Measurements from ENCODE around the gene ATP10A. TPM values are rescaled to one million over a fixed set of nuclear protein-coding genes. Genes with fewer than 3 reads are reported as not detected.
"Not testable (repeated sequence)": the region's sequence is repeated elsewhere in the genome, so short reads cannot be mapped to it uniquely, and the experiment has no call there.

Gene ATP10A
- total RNA-seq, 2 donors from 2014 or later = 5.6 to 14.3 TPM

GRCh38 chr15:25641762-25642161 is 221.4 kb downstream of the ATP10A start:
- H3K4me1 ChIP-seq (replicated peaks) = no peaks in the 10 kb centered on the region
- TF ChIP-seq, protein P1, sequence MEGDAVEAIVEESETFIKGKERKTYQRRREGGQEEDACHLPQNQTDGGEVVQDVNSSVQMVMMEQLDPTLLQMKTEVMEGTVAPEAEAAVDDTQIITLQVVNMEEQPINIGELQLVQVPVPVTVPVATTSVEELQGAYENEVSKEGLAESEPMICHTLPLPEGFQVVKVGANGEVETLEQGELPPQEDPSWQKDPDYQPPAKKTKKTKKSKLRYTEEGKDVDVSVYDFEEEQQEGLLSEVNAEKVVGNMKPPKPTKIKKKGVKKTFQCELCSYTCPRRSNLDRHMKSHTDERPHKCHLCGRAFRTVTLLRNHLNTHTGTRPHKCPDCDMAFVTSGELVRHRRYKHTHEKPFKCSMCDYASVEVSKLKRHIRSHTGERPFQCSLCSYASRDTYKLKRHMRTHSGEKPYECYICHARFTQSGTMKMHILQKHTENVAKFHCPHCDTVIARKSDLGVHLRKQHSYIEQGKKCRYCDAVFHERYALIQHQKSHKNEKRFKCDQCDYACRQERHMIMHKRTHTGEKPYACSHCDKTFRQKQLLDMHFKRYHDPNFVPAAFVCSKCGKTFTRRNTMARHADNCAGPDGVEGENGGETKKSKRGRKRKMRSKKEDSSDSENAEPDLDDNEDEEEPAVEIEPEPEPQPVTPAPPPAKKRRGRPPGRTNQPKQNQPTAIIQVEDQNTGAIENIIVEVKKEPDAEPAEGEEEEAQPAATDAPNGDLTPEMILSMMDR (IDR thresholded peaks at IDR 0.05) = no peak
- TF ChIP-seq POLR2A (IDR thresholded peaks at IDR 0.05) (no peak), POLR2AphosphoS5 (IDR thresholded peaks at IDR 0.05) (no peak)
- H3K36me3 ChIP-seq = no peaks in the 10 kb centered on the region
- no peaks in the 10 kb centered on the region for H3K9me3 ChIP-seq
- H3K4me3 ChIP-seq = no peak overlapping the region
- WGBS = 49% methylated on average over 6 of the region's 6 CpGs
- intact Hi-C loops (cut with DNase I) = no loop called here
- H3K27ac ChIP-seq = no peak overlapping the region
- no peak for DNase-seq (ENCODE audit: low spot score)
- H3K27me3 ChIP-seq (replicated peaks; ENCODE audit: insufficient read depth) = no peaks in the 10 kb centered on the region

DNA sequence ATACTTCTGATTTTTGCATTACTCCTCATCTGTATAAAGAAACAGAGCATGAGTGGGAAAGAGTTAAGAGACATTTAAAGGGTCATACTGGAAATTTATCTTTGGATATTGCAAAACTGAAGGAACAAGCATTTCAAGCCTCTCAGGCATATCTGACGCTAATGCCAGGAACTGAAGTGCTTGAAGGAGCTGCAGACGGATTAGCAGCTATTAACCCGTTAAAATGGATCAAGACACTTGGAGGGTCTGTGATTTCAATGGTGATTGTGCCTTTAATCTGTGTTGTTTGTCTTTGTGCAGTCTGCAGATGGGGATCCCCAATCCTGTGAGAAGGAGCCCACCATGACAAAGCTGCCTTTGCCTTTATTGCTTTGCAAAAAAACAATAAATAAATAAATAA is 221.8 kb downstream of the ATP10A start:
- Histone ChIP-seq H3K27me3 (replicated peaks; ENCODE audit: insufficient read depth) (no peaks in the 10 kb centered on the region), H3K9me3 (no peaks in the 10 kb centered on the region), H3K4me3 (no peak overlapping the region), H3K36me3 (no peaks in the 10 kb centered on the region), H3K4me1 (replicated peaks) (no peaks in the 10 kb centered on the region), H3K27ac (no peak overlapping the region)
- intact Hi-C loops (cut with DNase I) = no loop called here
- no peak for DNase-seq (ENCODE audit: low spot score)
- TF ChIP-seq POLR2AphosphoS5 (IDR thresholded peaks at IDR 0.05) = no peak
- TF ChIP-seq, protein P1 (IDR thresholded peaks at IDR 0.05) = no peak
- TF ChIP-seq POLR2A (IDR thresholded peaks at IDR 0.05) = no peak
- 41% methylated on average over 3 of the region's 3 CpGs for WGBS

DNA sequence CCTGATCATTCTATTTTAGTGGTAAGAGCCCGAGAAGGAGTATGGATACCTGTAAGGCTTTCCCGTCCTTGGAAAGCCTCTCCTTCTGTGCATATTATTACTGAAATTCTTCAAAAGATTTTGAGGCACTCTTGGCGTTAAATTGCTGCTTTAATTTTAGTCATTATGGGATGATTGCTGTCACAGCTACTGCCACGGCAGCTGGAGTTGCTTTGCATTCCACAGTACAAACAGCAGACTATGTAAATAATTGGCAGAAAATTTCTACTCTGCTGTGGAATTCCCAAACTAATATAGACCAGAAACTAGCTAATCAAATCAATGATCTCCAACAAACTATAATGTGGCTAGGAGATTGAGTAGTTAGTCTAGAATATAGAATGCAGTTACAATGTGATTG is 222.2 kb downstream of the ATP10A start:
- WGBS = 68% methylated on average over 4 of the region's 4 CpGs
- DNase-seq (ENCODE audit: low spot score) = not testable (repeated sequence)

GRCh38 chr15:25640381-25640780 is 222.7 kb downstream of the ATP10A start:
- H3K27me3 ChIP-seq (replicated peaks; ENCODE audit: insufficient read depth) = no peaks in the 10 kb centered on the region
- H3K9me3 ChIP-seq = no peaks in the 10 kb centered on the region
- no peak overlapping the region for H3K27ac ChIP-seq
- no peaks in the 10 kb centered on the region for H3K36me3 ChIP-seq
- no peak overlapping the region for H3K4me3 ChIP-seq
- TF ChIP-seq POLR2AphosphoS5 (IDR thresholded peaks at IDR 0.05) (no peak), POLR2A (IDR thresholded peaks at IDR 0.05) (no peak)
- TF ChIP-seq, protein P1 (IDR thresholded peaks at IDR 0.05) = no peak
- intact Hi-C loops (cut with DNase I) = no loop called here
- 71% methylated on average over 5 of the region's 5 CpGs for WGBS
- DNase-seq (ENCODE audit: low spot score) = no peak
- no peaks in the 10 kb centered on the region for H3K4me1 ChIP-seq (replicated peaks)

More for the DNA sequence above, 222.2 kb downstream of the ATP10A start:
- H3K9me3 ChIP-seq; H3K4me1 ChIP-seq (replicated peaks); H3K36me3 ChIP-seq; intact Hi-C loops (cut with DNase I); H3K27me3 ChIP-seq (replicated peaks; ENCODE audit: insufficient read depth); H3K27ac ChIP-seq; H3K4me3 ChIP-seq: not testable (repeated sequence)

- DNase-seq (ENCODE audit: low spot score); H3K4me3 ChIP-seq; H3K4me1 ChIP-seq (replicated peaks); H3K9me3 ChIP-seq; H3K27me3 ChIP-seq (replicated peaks; ENCODE audit: insufficient read depth); intact Hi-C loops (cut with DNase I); H3K27ac ChIP-seq; H3K36me3 ChIP-seq: not testable (repeated sequence)
- 92% methylated on average over 9 of the region's 9 CpGs for WGBS
Observed at GRCh38 chr15:25636486-25636885, 226.6 kb downstream of the ATP10A start.

DNA sequence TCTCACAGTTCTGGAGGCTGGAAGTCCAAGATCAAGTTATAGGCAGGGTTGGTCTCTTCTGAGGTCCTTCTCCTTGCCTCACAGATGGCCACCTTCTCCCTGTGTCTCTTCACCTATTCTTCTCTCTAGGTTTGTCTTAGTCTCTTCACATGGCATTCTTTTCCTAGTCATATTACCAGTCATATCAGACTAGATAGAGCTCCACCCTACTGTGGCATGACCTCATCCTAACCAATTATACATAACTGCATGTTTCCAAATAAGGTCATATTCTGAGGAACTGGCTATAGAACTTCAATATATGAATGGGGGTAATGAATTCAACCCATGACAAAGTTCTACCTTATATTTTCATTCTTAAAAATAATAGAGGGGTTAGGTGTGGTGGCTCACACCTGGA is 227.9 kb downstream of the ATP10A start:
- DNase-seq (ENCODE audit: low spot score) = no peak
- intact Hi-C loops (cut with DNase I) = no loop called here

More for the DNA sequence above, 227.9 kb downstream of the ATP10A start:
- TF ChIP-seq POLR2AphosphoS5 (IDR thresholded peaks at IDR 0.05) (no peak), POLR2A (IDR thresholded peaks at IDR 0.05) (no peak)
- TF ChIP-seq, protein P1 (IDR thresholded peaks at IDR 0.05) = no peak
- no peaks in the 10 kb centered on the region for H3K4me1 ChIP-seq (replicated peaks)
- no peaks in the 10 kb centered on the region for H3K27me3 ChIP-seq (replicated peaks; ENCODE audit: insufficient read depth)
- no peaks in the 10 kb centered on the region for H3K36me3 ChIP-seq
- H3K4me3 ChIP-seq = no peak overlapping the region
- H3K9me3 ChIP-seq = no peaks in the 10 kb centered on the region
- no peak overlapping the region for H3K27ac ChIP-seq
